Measurements from ENCODE around the gene LRRN2. TPM values are rescaled to one million over a fixed set of nuclear protein-coding genes. Genes with fewer than 3 reads are reported as not detected.

The LRRN2 gene
- total and polyA plus RNA-seq, 2 of the 8 experiments (the other 6 are each of a cell fraction or from before 2014, with no cell fraction given), result 1.8 to 2.3 TPM

GRCh38 chr1:204580862-204581261 lies 104.7 kb downstream of the LRRN2 start:
- no peaks in the 10 kb centered on the region for H3K36me3 ChIP-seq (ENCODE audit: control insufficient read depth in 2 of 4, insufficient read depth in 4 of 4, low read length in 3 of 4)
- CTCF ChIA-PET (ENCODE audit: partially characterized antibody), result interaction anchor here (1.1 to 28.0 kb wide), 6 partner anchors 9 to 227 kb away, joined by 4 to 397 read pairs (median 14); no protein-coding TSS in a partner anchor
- TF ChIP-seq RXRA (IDR thresholded peaks at IDR 0.05; ENCODE audit: insufficient read depth, low read depth, low read length) (no peak), TAF1 (IDR thresholded peaks at IDR 0.05; ENCODE audit: low read depth, low read length) (no peak), MAX (IDR thresholded peaks at IDR 0.05) (no peak), POU5F1 (IDR thresholded peaks at IDR 0.05; ENCODE audit: low read depth, low read length) (no peak), SIX5 (IDR thresholded peaks at IDR 0.05; ENCODE audit: low read depth, low read length) (no peak), KDM4A (IDR thresholded peaks at IDR 0.05; ENCODE audit: low read depth, low read length, severe bottlenecking) (no peak), CTCF (IDR thresholded peaks at IDR 0.05; ENCODE audit: control extremely low read depth in 1 of 3, insufficient read depth in 1 of 3, low read depth in 1 of 3, low read length in 3 of 3) (no peak), SIRT6 (IDR thresholded peaks at IDR 0.05; ENCODE audit: low read length) (no peak), SIN3A (conservative IDR thresholded peaks at IDR 0.05 in 1 of 2, IDR thresholded peaks at IDR 0.05 in 1 of 2; ENCODE audit: low read depth in 1 of 2, low read length in 2 of 2) (no peak), SRF (IDR thresholded peaks at IDR 0.05; ENCODE audit: low read depth, low read length) (no peak), SP2 (IDR thresholded peaks at IDR 0.05; ENCODE audit: low read length) (no peak), BRCA1 (IDR thresholded peaks at IDR 0.05; ENCODE audit: low read depth, low read length) (no peak)

More at GRCh38 chr1:204580862-204581261, 104.7 kb downstream of the LRRN2 start:
- Histone ChIP-seq H2AK5ac (ENCODE audit: low read depth, low read length) (no peak overlapping the region), H3K4me2 (ENCODE audit: insufficient read depth in 1 of 2, low read depth in 2 of 2, low read length in 2 of 2) (no peak overlapping the region), H3K79me1 (ENCODE audit: low read depth, low read length) (no peaks in the 10 kb centered on the region), H4K91ac (replicated peaks; ENCODE audit: insufficient read length, low read length) (no peak overlapping the region), H2AFZ (ENCODE audit: low read length) (no peak overlapping the region), H3K27me3 (replicated peaks in 1 of 4; ENCODE audit: control insufficient read depth in 3 of 4, extremely low read depth in 1 of 4, insufficient read depth in 3 of 4, low read length in 3 of 4) (peaks cover 0 to 6% (median 2%) of the 10 kb centered on the region in 4 experiments; a peak in 1 of 7 replicates), H2BK20ac (ENCODE audit: low read length) (no peak overlapping the region), H3K79me2 (ENCODE audit: control insufficient read depth in 1 of 2, insufficient read depth in 2 of 2, low read length in 2 of 2) (no peaks in the 10 kb centered on the region), H2BK12ac (ENCODE audit: low read depth, low read length) (0 out of 2 replicates have a peak overlapping the region, but pooled peaks have one; percentile 46), H3K23me2 (ENCODE audit: low read depth, low read length) (no peaks in the 10 kb centered on the region), H3K9ac (replicated peaks in 1 of 4; ENCODE audit: extremely low read depth in 1 of 4, low read depth in 3 of 4, low read length in 3 of 4) (no peak overlapping the region), H3K56ac (replicated peaks; ENCODE audit: insufficient read length, low read depth, low read length) (no peak overlapping the region), H3K4me3 (ENCODE audit: extremely low read depth in 1 of 4, insufficient read depth in 2 of 4, low read depth in 3 of 4, low read length in 4 of 4) (no peak overlapping the region), H2BK15ac (ENCODE audit: low read length) (no peak overlapping the region), H2BK120ac (replicated peaks; ENCODE audit: low read depth, low read length) (no peak overlapping the region), H3K4me1 (replicated peaks in 1 of 4; ENCODE audit: control insufficient read depth in 3 of 4, insufficient read depth in 4 of 4, low read length in 3 of 4) (peaks cover 6 to 31% (median 22%) of the 10 kb centered on the region in 4 experiments), H2BK5ac (ENCODE audit: low read depth, low read length) (no peak overlapping the region), H3K18ac (ENCODE audit: extremely low read depth, low read length) (no peak overlapping the region), H3K14ac (ENCODE audit: insufficient read length) (no peak overlapping the region), H3K27ac (ENCODE audit: low read depth, low read length) (no peak overlapping the region), H3K9me3 (ENCODE audit: insufficient read depth in 2 of 2, low read depth in 1 of 2, low read length in 1 of 2) (no peaks in the 10 kb centered on the region), H4K5ac (ENCODE audit: insufficient read length, low read depth, low read length) (no peak overlapping the region), H3K4ac (replicated peaks; ENCODE audit: insufficient read length, low read depth, low read length) (no peak overlapping the region), H4K8ac (ENCODE audit: extremely low read depth, insufficient read depth, low read length) (no peak overlapping the region), H4K20me1 (replicated peaks in 1 of 2; ENCODE audit: control insufficient read depth in 1 of 2, insufficient read depth in 2 of 2, low read length in 2 of 2) (peaks cover 0 to 3% of the 10 kb centered on the region in 2 experiments), H3K23ac (ENCODE audit: insufficient read length) (no peak overlapping the region)
- WGBS, 2 experiments (ENCODE audit: extremely low coverage in 1 of 2, insufficient coverage in 1 of 2, insufficient read length in 1 of 2, insufficient replicate concordance in 2 of 2, low coverage in 1 of 2, low lambda C conversion rate in 2 of 2, missing lambda C conversion rate in 1 of 2), result 91% methylated on average over 2 of the region's 2 CpGs; no CpG with 5 or more reads in 1 of the 2 experiments
- POLR2A ChIA-PET (ENCODE audit: partially characterized antibody), result no interaction called here
- DNase-seq (ENCODE audit: low read depth in 1 of 2, low spot score in 2 of 2) (no peak), FAIRE-seq (no peak)
